Measurements from ENCODE around the gene PPP1R9A.

The PPP1R9A gene

GRCh38 chr7:94912085-94912484, 4.7 kb downstream of the PPP1R9A start:
- CTCF ChIA-PET: no interaction called here
- DNase-seq (ENCODE audit: extremely low spot score): no peak
- TF ChIP-seq NFRKB (IDR thresholded peaks at IDR 0.05): no peak
- TF ChIP-seq L3MBTL2 (conservative IDR thresholded peaks at IDR 0.05): no peak
- TF ChIP-seq TARDBP (IDR thresholded peaks at IDR 0.05): no peak
- TF ChIP-seq PKNOX1 (IDR thresholded peaks at IDR 0.05): no peak
- TF ChIP-seq ZNF384 (IDR thresholded peaks at IDR 0.05): no peak
- no peak for TF ChIP-seq FOXM1 (IDR thresholded peaks at IDR 0.05; ENCODE audit: borderline replicate concordance)
- no peak for TF ChIP-seq CTBP1 (IDR thresholded peaks at IDR 0.05; ENCODE audit: borderline replicate concordance)
- no peak for TF ChIP-seq ARNT (IDR thresholded peaks at IDR 0.05)
- no peak for TF ChIP-seq FOXA1 (IDR thresholded peaks at IDR 0.05)
- no peak for TF ChIP-seq BHLHE40 (IDR thresholded peaks at IDR 0.05; ENCODE audit: borderline replicate concordance)
- no peak for TF ChIP-seq SP1 (IDR thresholded peaks at IDR 0.05)
- TF ChIP-seq HDGF (IDR thresholded peaks at IDR 0.05; ENCODE audit: borderline replicate concordance): no peak
- no peak for TF ChIP-seq ELF4 (IDR thresholded peaks at IDR 0.05)
- POLR2A ChIA-PET: no interaction called here

GRCh38 chr7:94913391-94913790, 6.0 kb downstream of the PPP1R9A start:
- TF ChIP-seq ZNF384 (IDR thresholded peaks at IDR 0.05) (no peak), NFRKB (IDR thresholded peaks at IDR 0.05) (no peak), ELF4 (IDR thresholded peaks at IDR 0.05) (no peak), CTBP1 (IDR thresholded peaks at IDR 0.05; ENCODE audit: borderline replicate concordance) (no peak), FOXA1 (IDR thresholded peaks at IDR 0.05) (no peak), SP1 (IDR thresholded peaks at IDR 0.05) (no peak), L3MBTL2 (conservative IDR thresholded peaks at IDR 0.05) (no peak), FOXK2 (IDR thresholded peaks at IDR 0.05) (no peak), ARNT (IDR thresholded peaks at IDR 0.05) (no peak), BHLHE40 (IDR thresholded peaks at IDR 0.05; ENCODE audit: borderline replicate concordance) (no peak), TARDBP (IDR thresholded peaks at IDR 0.05) (no peak), PKNOX1 (IDR thresholded peaks at IDR 0.05) (no peak), LEF1 (IDR thresholded peaks at IDR 0.05; ENCODE audit: borderline replicate concordance) (no peak), SUZ12 (IDR thresholded peaks at IDR 0.05) (no peak), FOXM1 (IDR thresholded peaks at IDR 0.05; ENCODE audit: borderline replicate concordance) (no peak), HDGF (IDR thresholded peaks at IDR 0.05; ENCODE audit: borderline replicate concordance) (no peak)
- CTCF ChIA-PET: no interaction called here
- no peak for DNase-seq (ENCODE audit: extremely low spot score)
- POLR2A ChIA-PET: no interaction called here

GRCh38 chr7:94921911-94922310, 14.5 kb downstream of the PPP1R9A start:
- ChIA-PET CTCF (no interaction called here), POLR2A (no interaction called here)
- no peak for DNase-seq (ENCODE audit: extremely low spot score)
- no peak for TF ChIP-seq TARDBP (IDR thresholded peaks at IDR 0.05)
- no peak for TF ChIP-seq SP1 (IDR thresholded peaks at IDR 0.05)
- TF ChIP-seq ARNT (IDR thresholded peaks at IDR 0.05): no peak
- TF ChIP-seq L3MBTL2 (conservative IDR thresholded peaks at IDR 0.05): no peak
- TF ChIP-seq CTBP1 (IDR thresholded peaks at IDR 0.05; ENCODE audit: borderline replicate concordance): no peak
- TF ChIP-seq ZNF384 (IDR thresholded peaks at IDR 0.05): no peak
- TF ChIP-seq ELF4 (IDR thresholded peaks at IDR 0.05): no peak
- no peak for TF ChIP-seq LEF1 (IDR thresholded peaks at IDR 0.05; ENCODE audit: borderline replicate concordance)
- TF ChIP-seq BHLHE40 (IDR thresholded peaks at IDR 0.05; ENCODE audit: borderline replicate concordance): no peak
- no peak for TF ChIP-seq PKNOX1 (IDR thresholded peaks at IDR 0.05)
- no peak for TF ChIP-seq FOXA1 (IDR thresholded peaks at IDR 0.05)
- no peak for TF ChIP-seq NFRKB (IDR thresholded peaks at IDR 0.05)
- no peak for TF ChIP-seq FOXK2 (IDR thresholded peaks at IDR 0.05)
- TF ChIP-seq SUZ12 (IDR thresholded peaks at IDR 0.05): no peak
- no peak for TF ChIP-seq FOXM1 (IDR thresholded peaks at IDR 0.05; ENCODE audit: borderline replicate concordance)
- TF ChIP-seq HDGF (IDR thresholded peaks at IDR 0.05; ENCODE audit: borderline replicate concordance): no peak

- DNase-seq (ENCODE audit: extremely low spot score): no peak
- POLR2A ChIA-PET: no interaction called here
- no peak for TF ChIP-seq FOXK2 (IDR thresholded peaks at IDR 0.05)
- no peak for TF ChIP-seq HDGF (IDR thresholded peaks at IDR 0.05; ENCODE audit: borderline replicate concordance)
- no peak for TF ChIP-seq TARDBP (IDR thresholded peaks at IDR 0.05)
- no peak for TF ChIP-seq FOXM1 (IDR thresholded peaks at IDR 0.05; ENCODE audit: borderline replicate concordance)
- no peak for TF ChIP-seq SUZ12 (IDR thresholded peaks at IDR 0.05)
- no peak for TF ChIP-seq CTBP1 (IDR thresholded peaks at IDR 0.05; ENCODE audit: borderline replicate concordance)
- TF ChIP-seq L3MBTL2 (conservative IDR thresholded peaks at IDR 0.05): no peak
- no peak for TF ChIP-seq SP1 (IDR thresholded peaks at IDR 0.05)
- TF ChIP-seq ZNF384 (IDR thresholded peaks at IDR 0.05): no peak
- no peak for TF ChIP-seq PKNOX1 (IDR thresholded peaks at IDR 0.05)
- TF ChIP-seq LEF1 (IDR thresholded peaks at IDR 0.05; ENCODE audit: borderline replicate concordance): no peak
- TF ChIP-seq NFRKB (IDR thresholded peaks at IDR 0.05): no peak
- no peak for TF ChIP-seq ELF4 (IDR thresholded peaks at IDR 0.05)
- TF ChIP-seq ARNT (IDR thresholded peaks at IDR 0.05): no peak
- TF ChIP-seq BHLHE40 (IDR thresholded peaks at IDR 0.05; ENCODE audit: borderline replicate concordance): no peak
- no peak for TF ChIP-seq FOXA1 (IDR thresholded peaks at IDR 0.05)
- CTCF ChIA-PET: no interaction called here
Measured at GRCh38 chr7:94922457-94922856, 15.1 kb downstream of the PPP1R9A start.

- TF ChIP-seq TARDBP (IDR thresholded peaks at IDR 0.05) (no peak), SUZ12 (IDR thresholded peaks at IDR 0.05) (no peak), NFRKB (IDR thresholded peaks at IDR 0.05) (no peak), LEF1 (IDR thresholded peaks at IDR 0.05; ENCODE audit: borderline replicate concordance) (no peak), FOXK2 (IDR thresholded peaks at IDR 0.05) (no peak), CTBP1 (IDR thresholded peaks at IDR 0.05; ENCODE audit: borderline replicate concordance) (no peak), ARNT (IDR thresholded peaks at IDR 0.05) (no peak), L3MBTL2 (conservative IDR thresholded peaks at IDR 0.05) (no peak), SP1 (IDR thresholded peaks at IDR 0.05) (no peak), ELF4 (IDR thresholded peaks at IDR 0.05) (no peak), HDGF (IDR thresholded peaks at IDR 0.05; ENCODE audit: borderline replicate concordance) (no peak), PKNOX1 (IDR thresholded peaks at IDR 0.05) (no peak), ZNF384 (IDR thresholded peaks at IDR 0.05) (no peak), FOXA1 (IDR thresholded peaks at IDR 0.05) (no peak), FOXM1 (IDR thresholded peaks at IDR 0.05; ENCODE audit: borderline replicate concordance) (no peak), BHLHE40 (IDR thresholded peaks at IDR 0.05; ENCODE audit: borderline replicate concordance) (no peak)
- DNase-seq (ENCODE audit: extremely low spot score): no peak
- ChIA-PET CTCF (no interaction called here), POLR2A (no interaction called here)
Measured at GRCh38 chr7:94923412-94923811, 16.0 kb downstream of the PPP1R9A start.

Data from HEK293T (cell line).